B cell (primary cell): ENCODE results near the gene CHSY3. TPM values are rescaled to one million over a fixed set of nuclear protein-coding genes. Genes with fewer than 3 reads are reported as not detected.

Experiments used
- ATAC-seq: fragments of 200-7000 bp; cut with Tn5 transposase; one replicate; pipeline ENCODE4 v1.10.0; 2021; ENCODE audit warnings: low read depth, mild to moderate bottlenecking, moderate number of reproducible peaks, moderate library complexity
- CTCF ChIA-PET: fragments of 350-600 bp; sonication (Branson Sonifier 250); formaldehyde crosslinking; loops from one replicate; lab custom pipeline; 2021; ENCODE audit warnings: antibody characterized with exemption, inconsistent platforms; lab: Charles Lee
- POLR2A ChIA-PET: fragments of 350-600 bp; sonication (Branson Sonifier 250); formaldehyde crosslinking; loops from one replicate; lab custom pipeline; 2021; ENCODE audit warnings: antibody characterized with exemption; lab: Charles Lee
- DNase-seq: peaks from one replicate; pipeline ENCODE4 v3.0.0; 2013
- H2AFZ ChIP-seq: 2 replicates; pipeline ENCODE4 v1.6.1; 2012; ENCODE audit warnings: mild to moderate bottlenecking, low read depth, low read length; ENCODE audit not compliant: insufficient read depth, poor library complexity, severe bottlenecking
- H3K27ac ChIP-seq, 2 donors: 1 replicate in 1 of 2; 2 replicates in 1 of 2; pipeline ENCODE4 v1.5.1; 2012 to 2013; ENCODE audit warnings: low read length in 2 of 2, mild to moderate bottlenecking in 2 of 2, moderate library complexity in 1 of 2
- H3K27me3 ChIP-seq, 4 experiments: fragments of 200-600 bp in 1 of 4; sonication (generic) in 1 of 4; replicated peaks in 1 of 4; 1 replicate in 2 of 4; 2 replicates in 2 of 4; pipeline versions ENCODE4 v1.6.1 to v1.7.0; 2013 to 2016; ENCODE audit warnings: low read length in 3 of 4, mild to moderate bottlenecking in 2 of 4, mixed read lengths in 1 of 4, moderate library complexity in 1 of 4; ENCODE audit not compliant: insufficient read depth in 4 of 4, control insufficient read depth in 3 of 4; ENCODE audit errors: control extremely low read depth in 1 of 4
- H3K36me3 ChIP-seq, 2 experiments: replicated peaks in 1 of 2; 1 replicate in 1 of 2; 2 replicates in 1 of 2; pipeline versions ENCODE4 v1.6.1 to v1.7.1; 2013; ENCODE audit warnings: low read length in 1 of 2; ENCODE audit not compliant: insufficient read depth in 2 of 2, control insufficient read depth in 1 of 2; ENCODE audit errors: control extremely low read depth in 1 of 2, extremely low read depth in 1 of 2
- H3K4me1 ChIP-seq, 2 donors: fragments of 200-600 bp in 1 of 2; sonication (generic) in 1 of 2; 1 replicate in 1 of 2; 2 replicates in 1 of 2; pipeline versions ENCODE4 v1.5.1 to v1.6.1; 2013 to 2017; ENCODE audit warnings: low read length in 2 of 2; ENCODE audit not compliant: control insufficient read depth in 2 of 2, insufficient read depth in 2 of 2
- H3K4me2 ChIP-seq: replicated peaks from 2 replicates; pipeline ENCODE3; 2012; ENCODE audit warnings: mild to moderate bottlenecking, low read depth, low read length; ENCODE audit not compliant: poor library complexity, severe bottlenecking
- H3K4me3 ChIP-seq, 5 experiments: fragments of 200-600 bp in 1 of 5; sonication (generic) in 1 of 5; 1 replicate in 3 of 5; 2 replicates in 2 of 5; pipeline versions ENCODE4 v1.5.1 to v1.7.0; 2011 to 2016; ENCODE audit warnings: low read length in 4 of 5, mild to moderate bottlenecking in 4 of 5, low read depth in 2 of 5, control low read depth in 1 of 5, moderate library complexity in 1 of 5; ENCODE audit not compliant: insufficient read depth in 1 of 5; ENCODE audit errors: control extremely low read depth in 1 of 5, extremely low read depth in 1 of 5
- H3K79me2 ChIP-seq: fragments of 200-600 bp; sonication (generic); one replicate; pipeline ENCODE4 v1.6.0; 2016; ENCODE audit warnings: low read length; ENCODE audit not compliant: control insufficient read depth, insufficient read depth
- H3K9ac ChIP-seq: fragments of 200-600 bp; sonication (generic); 2 replicates; pipeline ENCODE4 v1.6.1; 2017; ENCODE audit warnings: mild to moderate bottlenecking, low read length, moderate library complexity
- H3K9me3 ChIP-seq, 3 donors: one replicate each; pipeline versions ENCODE4 v1.6.1 to v1.7.1; 2013; ENCODE audit warnings: low read length in 2 of 3; ENCODE audit not compliant: control insufficient read depth in 2 of 3, insufficient read depth in 1 of 3; ENCODE audit errors: control extremely low read depth in 1 of 3
- H4K20me1 ChIP-seq: 2 replicates; pipeline ENCODE4 v1.6.0; 2012; ENCODE audit warnings: mild to moderate bottlenecking, low read length; ENCODE audit not compliant: insufficient read depth, control insufficient read depth, poor library complexity, severe bottlenecking
- H3K27ac Mint-ChIP-seq: one replicate; pipeline ENCODE4 v1.8.0; 2021; ENCODE audit warnings: mixed read lengths
- H3K27me3 Mint-ChIP-seq: one replicate; pipeline ENCODE4 v1.8.0; 2021; ENCODE audit warnings: mixed read lengths
- H3K4me1 Mint-ChIP-seq: one replicate; pipeline ENCODE4 v1.8.0; 2021; ENCODE audit warnings: mixed read lengths
- H3K4me3 Mint-ChIP-seq: one replicate; pipeline ENCODE4 v1.8.0; 2021; ENCODE audit warnings: mixed read lengths
- H3K9me3 Mint-ChIP-seq: one replicate; pipeline ENCODE4 v1.8.0; 2022; ENCODE audit warnings: mixed read lengths; ENCODE audit not compliant: insufficient read depth
- EZH2 ChIP-seq: IDR thresholded peaks from 2 replicates; pipeline ENCODE4 v1.6.1; 2012; ENCODE audit warnings: borderline replicate concordance, low read depth, mild to moderate bottlenecking, moderate library complexity, low read length; ENCODE audit not compliant: insufficient read depth, poor library complexity, severe bottlenecking
- whole genome bisulfite sequencing: methylation state at CpG from one replicate; pipeline ENCODE4 v1.1.5; 2013; ENCODE audit warnings: missing lambda C conversion rate; ENCODE audit not compliant: insufficient coverage; 5-methylcytosine and 5-hydroxymethylcytosine counted together
- intact Hi-C: fragments of 100-400 bp; cut with micrococcal nuclease; formaldehyde crosslinking; loops from one replicate; pipeline ENCODE4 v1.10.0; 2022
- polyA plus RNA-seq: library from polyadenylated mRNA; depleted of rRNA; stranded (reverse); fragments of >200 nt; gene quantifications from 2 replicates; pipeline ENCODE4 v1.2.3, GENCODE V29; 2012
- total RNA-seq, 2 donors: library from RNA; stranded (reverse); fragments of 120-200 nt in 1 of 2; gene quantifications; 1 replicate in 1 of 2; 2 replicates in 1 of 2; pipeline versions ENCODE4 v1.2.3 to v1.2.4, GENCODE V29; 2013 to 2022
- TF ChIP-seq, protein P1 (sequence below): fragments of 200-600 bp; IDR thresholded peaks from one replicate; pipeline ENCODE4 v1.8.0; 2022; ENCODE audit warnings: antibody characterized with exemption, mild to moderate bottlenecking

Gene CHSY3
- total and polyA plus RNA-seq, 2 donors (not counting 1 experiment from before 2014, with no cell fraction given) = not detected

DNA sequence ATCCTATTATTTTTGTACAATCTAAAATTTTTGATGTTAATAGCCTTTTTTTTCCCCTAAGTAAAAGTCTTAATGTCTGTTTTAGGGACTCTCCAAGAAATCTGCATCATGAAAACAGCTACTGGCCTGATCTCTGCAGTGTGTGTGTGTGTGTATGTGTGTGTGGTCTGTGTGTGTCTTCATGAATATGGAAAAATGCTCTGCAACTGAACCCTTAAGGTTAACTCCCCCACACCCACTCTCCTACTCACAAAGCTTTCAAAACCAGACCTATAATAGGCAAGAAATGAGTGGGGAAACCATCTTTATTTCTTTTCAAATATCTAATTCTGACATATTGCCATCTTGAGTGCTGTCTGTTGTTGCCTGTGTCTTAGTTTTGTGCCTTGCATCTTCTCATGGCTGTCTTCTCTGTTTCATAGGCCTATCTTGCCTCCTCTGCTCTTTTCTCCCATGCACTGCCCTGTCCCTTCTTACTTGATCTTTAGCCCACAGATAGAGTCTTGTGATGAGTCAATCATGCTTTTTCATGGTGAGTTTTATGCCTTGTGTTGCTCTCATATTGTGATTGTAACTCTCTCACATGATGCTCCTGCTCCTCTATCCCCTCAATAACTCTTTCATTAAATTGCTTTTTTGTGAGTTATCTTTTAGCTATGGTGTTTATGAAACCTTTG lies 68.3 kb downstream of the CHSY3 start:
- H3K36me3 ChIP-seq = no peaks in the 10 kb centered on the region
- intact Hi-C loops = no loop called here
- CTCF ChIA-PET = no interaction called here
- no peak for ATAC-seq
- H3K27me3 ChIP-seq = no peaks in the 10 kb centered on the region
- H3K4me1 Mint-ChIP-seq = no peaks in the 10 kb centered on the region
- H3K27ac ChIP-seq = no peak overlapping the region
- no peaks in the 10 kb centered on the region for H3K9me3 ChIP-seq
- no peak overlapping the region for H3K4me3 ChIP-seq
- H3K4me3 Mint-ChIP-seq = no peak overlapping the region
- H3K79me2 ChIP-seq = no peaks in the 10 kb centered on the region
- TF ChIP-seq EZH2 = no peak
- TF ChIP-seq, protein P1, sequence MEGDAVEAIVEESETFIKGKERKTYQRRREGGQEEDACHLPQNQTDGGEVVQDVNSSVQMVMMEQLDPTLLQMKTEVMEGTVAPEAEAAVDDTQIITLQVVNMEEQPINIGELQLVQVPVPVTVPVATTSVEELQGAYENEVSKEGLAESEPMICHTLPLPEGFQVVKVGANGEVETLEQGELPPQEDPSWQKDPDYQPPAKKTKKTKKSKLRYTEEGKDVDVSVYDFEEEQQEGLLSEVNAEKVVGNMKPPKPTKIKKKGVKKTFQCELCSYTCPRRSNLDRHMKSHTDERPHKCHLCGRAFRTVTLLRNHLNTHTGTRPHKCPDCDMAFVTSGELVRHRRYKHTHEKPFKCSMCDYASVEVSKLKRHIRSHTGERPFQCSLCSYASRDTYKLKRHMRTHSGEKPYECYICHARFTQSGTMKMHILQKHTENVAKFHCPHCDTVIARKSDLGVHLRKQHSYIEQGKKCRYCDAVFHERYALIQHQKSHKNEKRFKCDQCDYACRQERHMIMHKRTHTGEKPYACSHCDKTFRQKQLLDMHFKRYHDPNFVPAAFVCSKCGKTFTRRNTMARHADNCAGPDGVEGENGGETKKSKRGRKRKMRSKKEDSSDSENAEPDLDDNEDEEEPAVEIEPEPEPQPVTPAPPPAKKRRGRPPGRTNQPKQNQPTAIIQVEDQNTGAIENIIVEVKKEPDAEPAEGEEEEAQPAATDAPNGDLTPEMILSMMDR = no peak
- no peak for DNase-seq
- H3K27me3 Mint-ChIP-seq = no peaks in the 10 kb centered on the region
- H3K9ac ChIP-seq = no peak overlapping the region
- no peak overlapping the region for H2AFZ ChIP-seq
- no peak overlapping the region for H3K4me2 ChIP-seq
- POLR2A ChIA-PET = no interaction called here
- no peak overlapping the region for H3K27ac Mint-ChIP-seq
- H4K20me1 ChIP-seq = no peaks in the 10 kb centered on the region
- no peaks in the 10 kb centered on the region for H3K9me3 Mint-ChIP-seq
- H3K4me1 ChIP-seq = no peaks in the 10 kb centered on the region

- Mint-ChIP-seq H3K4me1 (no peaks in the 10 kb centered on the region), H3K27me3 (no peaks in the 10 kb centered on the region), H3K27ac (no peak overlapping the region), H3K4me3 (no peak overlapping the region), H3K9me3 (no peaks in the 10 kb centered on the region)
- no peak overlapping the region for H3K4me2 ChIP-seq
- no peaks in the 10 kb centered on the region for H3K36me3 ChIP-seq
- no peak overlapping the region for H2AFZ ChIP-seq
- no CpG with 5 or more reads among the region's 2 CpGs for WGBS
- CTCF ChIA-PET = no interaction called here
- TF ChIP-seq EZH2 = no peak
- ATAC-seq (no peak), DNase-seq (no peak)
- H3K9me3 ChIP-seq = no peaks in the 10 kb centered on the region
- no peaks in the 10 kb centered on the region for H3K4me1 ChIP-seq
- H3K27me3 ChIP-seq = no peaks in the 10 kb centered on the region
- H4K20me1 ChIP-seq = no peaks in the 10 kb centered on the region
- H3K27ac ChIP-seq = no peak overlapping the region
- intact Hi-C loops = no loop called here
- no peak overlapping the region for H3K4me3 ChIP-seq
- POLR2A ChIA-PET = no interaction called here
- no peak overlapping the region for H3K9ac ChIP-seq
- no peaks in the 10 kb centered on the region for H3K79me2 ChIP-seq
These were observed 69.6 kb downstream of the CHSY3 start for GRCh38 chr5:129973716-129974426.
